Smooth muscle cell (in vitro differentiated cells): Measurements from ENCODE around the gene FAS. TPM values are rescaled to one million over a fixed set of nuclear protein-coding genes. Genes with fewer than 3 reads are reported as not detected.

ENCODE experiments used
- DNase-seq: peaks from one replicate; lab custom pipeline; 2025; ENCODE audit not compliant: unreplicated experiment; lab: John Stamatoyannopoulos, UW
- H2AFZ ChIP-seq: fragments of 200-600 bp; sonication (generic); 2 replicates; pipeline ENCODE4 v1.6.0; 2016; ENCODE audit warnings: antibody characterized with exemption, low read depth, mild to moderate bottlenecking
- H3F3A ChIP-seq: fragments of 200-600 bp; sonication (generic); 2 replicates; pipeline ENCODE4 v1.6.0; 2017; ENCODE audit warnings: antibody characterized with exemption, low read depth
- H3K27ac ChIP-seq: fragments of 200-600 bp; sonication (generic); 2 replicates; pipeline ENCODE4 v1.5.1; 2016; ENCODE audit warnings: low read depth, mild to moderate bottlenecking
- H3K27me3 ChIP-seq: fragments of 200-600 bp; sonication (generic); 2 replicates; pipeline ENCODE4 v1.6.1; 2016; ENCODE audit warnings: low read depth, mild to moderate bottlenecking
- H3K36me3 ChIP-seq: fragments of 200-600 bp; sonication (generic); 2 replicates; pipeline ENCODE4 v1.5.1; 2016; ENCODE audit warnings: low read depth
- H3K4me1 ChIP-seq: fragments of 200-600 bp; sonication (generic); 2 replicates; pipeline ENCODE4 v1.5.1; 2016; ENCODE audit warnings: low read depth
- H3K4me2 ChIP-seq: fragments of 200-600 bp; sonication (generic); 2 replicates; pipeline ENCODE4 v1.6.0; 2016; ENCODE audit warnings: mild to moderate bottlenecking
- H3K4me3 ChIP-seq: fragments of 200-600 bp; sonication (generic); 2 replicates; pipeline ENCODE4 v1.5.1; 2016; ENCODE audit warnings: mild to moderate bottlenecking
- H3K79me2 ChIP-seq: fragments of 200-600 bp; sonication (generic); 2 replicates; pipeline ENCODE4 v1.6.0; 2016; ENCODE audit warnings: low read depth, mild to moderate bottlenecking
- H3K9ac ChIP-seq: fragments of 200-600 bp; sonication (generic); 2 replicates; pipeline ENCODE4 v1.6.0; 2016; ENCODE audit warnings: low read depth
- H3K9me3 ChIP-seq: fragments of 200-600 bp; sonication (generic); replicated peaks from 2 replicates; pipeline ENCODE4 v1.5.1; 2016; ENCODE audit warnings: low read depth
- H4K20me1 ChIP-seq: fragments of 200-600 bp; sonication (generic); 2 replicates; pipeline ENCODE4 v1.6.0; 2016; ENCODE audit warnings: low read depth
- WGBS: methylation state at CpG from one replicate; pipeline ENCODE4 v1.1.7; 2016; ENCODE audit warnings: low lambda C conversion rate; 5-methylcytosine and 5-hydroxymethylcytosine counted together
- polyA plus RNA-seq: library from polyadenylated mRNA; unstranded; fragments of >200 nt; fragmentation: Nextera tagmentation; extraction: Ambion mirVana; gene quantifications from 2 replicates; pipeline ENCODE4 v1.2.1, GENCODE V29; 2016
- total RNA-seq: library from RNA; depleted of rRNA; stranded (reverse); fragments of >200 nt; gene quantifications from 2 replicates; pipeline ENCODE4 v1.2.3, GENCODE V29; 2014
- TF ChIP-seq, protein P1 (sequence below): fragments of 200-600 bp; sonication (generic); IDR thresholded peaks from 2 replicates; pipeline ENCODE4 v1.5.1; 2017; ENCODE audit warnings: borderline replicate concordance, mild to moderate bottlenecking, antibody characterized with exemption; ENCODE audit not compliant: insufficient read depth, poor library complexity, severe bottlenecking

Gene FAS
- total and polyA plus RNA-seq, 2 experiments from 2014 or later: 14.4 to 21.8 TPM

DNA sequence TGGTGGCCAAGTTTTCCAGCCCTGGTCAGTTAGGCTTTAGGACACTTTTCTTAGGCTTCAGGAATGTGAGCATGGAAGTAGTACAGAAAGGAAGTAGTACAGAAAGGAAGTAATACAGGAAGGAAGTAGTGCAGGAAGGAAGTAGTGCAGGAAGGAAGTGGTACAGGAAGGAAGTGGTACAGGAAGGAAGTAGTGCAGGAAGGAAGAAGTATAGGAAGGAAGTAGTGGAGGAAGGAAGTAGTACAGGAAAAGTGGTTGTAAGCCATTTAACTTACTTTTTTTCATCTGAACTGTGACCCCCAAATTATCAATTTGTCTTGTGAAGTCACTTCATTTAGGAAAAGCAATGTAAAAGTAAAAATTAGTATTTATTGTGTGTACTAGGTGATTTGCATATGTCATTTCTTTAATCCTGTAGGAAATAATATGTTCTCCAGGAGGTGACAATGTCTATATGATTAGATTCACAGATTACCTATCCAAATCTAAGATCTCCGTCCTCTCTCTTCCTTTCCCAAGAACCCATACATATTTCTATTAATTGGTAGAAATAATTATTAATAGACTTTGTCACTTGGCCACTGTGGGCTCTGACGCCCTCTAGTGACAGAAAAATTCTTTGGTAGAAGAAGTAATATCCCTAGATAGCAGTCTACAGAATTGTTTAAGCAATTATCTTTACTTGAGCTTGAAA, 3.9 kb upstream of the FAS start:
- no peaks in the 10 kb centered on the region for H3F3A ChIP-seq
- H3K27ac ChIP-seq: no peak overlapping the region
- peaks cover 6% of the 10 kb centered on the region for H3K4me1 ChIP-seq
- no peak for DNase-seq
- no peak overlapping the region for H2AFZ ChIP-seq
- no peak overlapping the region for H3K4me3 ChIP-seq
- 20% methylated on average over 2 of the region's 2 CpGs for WGBS
- TF ChIP-seq, protein P1, sequence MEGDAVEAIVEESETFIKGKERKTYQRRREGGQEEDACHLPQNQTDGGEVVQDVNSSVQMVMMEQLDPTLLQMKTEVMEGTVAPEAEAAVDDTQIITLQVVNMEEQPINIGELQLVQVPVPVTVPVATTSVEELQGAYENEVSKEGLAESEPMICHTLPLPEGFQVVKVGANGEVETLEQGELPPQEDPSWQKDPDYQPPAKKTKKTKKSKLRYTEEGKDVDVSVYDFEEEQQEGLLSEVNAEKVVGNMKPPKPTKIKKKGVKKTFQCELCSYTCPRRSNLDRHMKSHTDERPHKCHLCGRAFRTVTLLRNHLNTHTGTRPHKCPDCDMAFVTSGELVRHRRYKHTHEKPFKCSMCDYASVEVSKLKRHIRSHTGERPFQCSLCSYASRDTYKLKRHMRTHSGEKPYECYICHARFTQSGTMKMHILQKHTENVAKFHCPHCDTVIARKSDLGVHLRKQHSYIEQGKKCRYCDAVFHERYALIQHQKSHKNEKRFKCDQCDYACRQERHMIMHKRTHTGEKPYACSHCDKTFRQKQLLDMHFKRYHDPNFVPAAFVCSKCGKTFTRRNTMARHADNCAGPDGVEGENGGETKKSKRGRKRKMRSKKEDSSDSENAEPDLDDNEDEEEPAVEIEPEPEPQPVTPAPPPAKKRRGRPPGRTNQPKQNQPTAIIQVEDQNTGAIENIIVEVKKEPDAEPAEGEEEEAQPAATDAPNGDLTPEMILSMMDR: peak; percentile 88
- no peak overlapping the region for H3K9ac ChIP-seq
- no peaks in the 10 kb centered on the region for H3K9me3 ChIP-seq
- H3K27me3 ChIP-seq: no peaks in the 10 kb centered on the region
- H3K36me3 ChIP-seq: no peaks in the 10 kb centered on the region
- peaks cover 2% of the 10 kb centered on the region for H3K79me2 ChIP-seq
- no peaks in the 10 kb centered on the region for H4K20me1 ChIP-seq
- H3K4me2 ChIP-seq: no peak overlapping the region

DNA sequence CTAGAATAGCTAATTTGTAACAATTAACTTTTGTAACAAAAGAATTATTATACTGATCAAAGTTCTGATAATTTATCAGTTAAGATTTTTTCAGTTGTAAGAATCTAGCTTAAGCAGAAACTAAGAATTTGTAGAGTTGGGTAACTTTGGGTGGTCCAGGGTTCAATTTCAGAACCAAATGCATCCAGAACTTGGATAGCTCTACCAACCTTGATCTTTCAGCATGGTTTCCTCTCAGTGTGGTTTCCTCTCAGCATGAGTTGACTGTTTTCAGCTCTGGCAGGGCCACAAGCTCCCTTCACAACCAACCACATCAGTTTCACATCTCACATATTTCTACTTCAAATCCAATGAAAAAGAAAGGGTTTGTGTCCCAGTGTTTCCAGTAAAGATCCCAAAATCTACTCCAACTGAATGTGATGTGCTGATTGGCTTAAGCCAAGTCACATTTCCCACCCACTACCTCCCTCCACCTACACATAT, 3.3 kb upstream of the FAS start:
- H3K9ac ChIP-seq: no peak overlapping the region
- H3K4me1 ChIP-seq: peaks cover 12% of the 10 kb centered on the region
- H3F3A ChIP-seq: peaks cover 4% of the 10 kb centered on the region
- H3K27me3 ChIP-seq: no peaks in the 10 kb centered on the region
- H3K79me2 ChIP-seq: peaks cover 8% of the 10 kb centered on the region
- H3K4me3 ChIP-seq: no peak overlapping the region
- DNase-seq: no peak
- no peak overlapping the region for H3K27ac ChIP-seq
- H3K9me3 ChIP-seq: no peaks in the 10 kb centered on the region
- no peak overlapping the region for H2AFZ ChIP-seq
- no peak overlapping the region for H3K4me2 ChIP-seq
- TF ChIP-seq, protein P1: no peak
- H4K20me1 ChIP-seq: no peaks in the 10 kb centered on the region
- H3K36me3 ChIP-seq: no peaks in the 10 kb centered on the region

DNA sequence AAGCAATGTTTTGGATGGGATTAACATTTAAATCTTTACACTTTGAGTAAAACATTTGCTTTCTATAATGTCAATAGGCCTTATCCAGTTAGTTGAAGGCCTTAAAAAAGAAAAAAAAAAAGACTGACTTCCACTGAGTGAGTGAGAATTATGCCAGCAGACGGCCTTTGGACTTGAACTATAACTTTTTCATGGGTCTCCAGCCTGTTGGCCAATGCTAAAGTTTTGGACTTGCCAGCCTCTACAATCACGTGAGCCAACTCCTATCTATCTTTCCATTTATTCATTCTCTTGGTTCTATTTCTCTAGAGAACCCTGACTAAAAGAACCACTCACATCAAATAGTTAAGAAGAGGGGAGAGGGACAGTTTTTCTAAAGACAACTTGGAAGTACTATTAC, 2.8 kb upstream of the FAS start:
- Histone ChIP-seq H3F3A (peaks cover 4% of the 10 kb centered on the region), H3K9me3 (no peaks in the 10 kb centered on the region), H3K36me3 (no peaks in the 10 kb centered on the region), H2AFZ (no peak overlapping the region), H3K9ac (no peak overlapping the region), H3K79me2 (peaks cover 9% of the 10 kb centered on the region), H3K4me3 (no peak overlapping the region), H3K27me3 (no peaks in the 10 kb centered on the region), H3K4me1 (peaks cover 18% of the 10 kb centered on the region), H3K4me2 (no peak overlapping the region), H3K27ac (no peak overlapping the region), H4K20me1 (no peaks in the 10 kb centered on the region)
- TF ChIP-seq, protein P1: no peak
- DNase-seq: no peak
- WGBS: 93% methylated on average over 2 of the region's 2 CpGs

DNA sequence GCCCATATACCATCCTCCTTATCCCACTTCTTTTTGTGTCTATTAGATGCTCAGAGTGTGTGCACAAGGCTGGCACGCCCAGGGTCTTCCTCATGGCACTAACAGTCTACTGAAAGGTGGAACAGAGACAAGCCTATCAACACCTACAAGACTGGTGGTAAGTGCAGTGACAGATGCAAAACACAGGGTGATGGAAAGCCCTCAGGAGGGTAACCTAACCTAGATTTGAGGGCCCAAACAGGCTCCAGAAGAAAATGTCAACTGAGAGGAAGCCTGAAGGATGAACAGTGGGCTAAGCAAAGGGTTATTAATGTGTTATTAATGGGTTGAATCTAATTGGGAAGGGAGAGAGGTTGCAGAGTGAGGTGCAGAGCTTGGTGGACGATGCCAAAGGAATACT, 1.2 kb upstream of the FAS start:
- Histone ChIP-seq H3K79me2 (peaks cover 9% of the 10 kb centered on the region), H3K9me3 (no peaks in the 10 kb centered on the region), H3K36me3 (no peaks in the 10 kb centered on the region), H2AFZ (no peak overlapping the region), H3K27ac (peak overlapping the region; percentile 79), H3K4me2 (peak overlapping the region; percentile 94), H3K4me1 (peaks cover 34% of the 10 kb centered on the region), H3K9ac (no peak overlapping the region), H3K4me3 (peak overlapping the region; percentile 90), H4K20me1 (no peaks in the 10 kb centered on the region), H3F3A (peaks cover 4% of the 10 kb centered on the region), H3K27me3 (no peaks in the 10 kb centered on the region)
- TF ChIP-seq, protein P1: no peak
- WGBS: 92% methylated on average over 2 of the region's 2 CpGs
- DNase-seq: no peak
